Kidney epithelial cell (primary cell): ENCODE results near the gene USP17L17. TPM values are rescaled to one million over a fixed set of nuclear protein-coding genes. Genes with fewer than 3 reads are reported as not detected.
"Not testable (repeated sequence)": the region's sequence is repeated elsewhere in the genome, so short reads cannot be mapped to it uniquely, and the experiment has no call there.

Source experiments
- DNase-seq: peaks from one replicate; pipeline ENCODE4 v3.0.0-alpha.2; 2010; ENCODE audit warnings: low read depth
- H3K27me3 ChIP-seq: 2 replicates; pipeline ENCODE4 v1.6.0; 2011; ENCODE audit warnings: low read length; ENCODE audit not compliant: control insufficient read depth, insufficient read depth
- H3K36me3 ChIP-seq: 2 replicates; pipeline ENCODE4 v1.5.1; 2011; ENCODE audit warnings: low read length; ENCODE audit not compliant: control insufficient read depth, insufficient read depth
- H3K4me3 ChIP-seq: 2 replicates; pipeline ENCODE4 v1.5.1; 2011; ENCODE audit warnings: low read depth, mild to moderate bottlenecking, control low read depth, low read length
- total RNA-seq: library from RNA; depleted of rRNA; stranded (reverse); fragments of >200 nt; gene quantifications from 2 replicates; pipeline ENCODE4 v1.2.3, GENCODE V29; 2015

Gene USP17L17
- total RNA-seq, 1 donor from 2014 or later = not detected

GRCh38 chr4:9271719-9272118 lies 28.0 kb downstream of the USP17L17 start:
- not testable (repeated sequence) for H3K36me3 ChIP-seq, DNase-seq, H3K27me3 ChIP-seq, H3K4me3 ChIP-seq

Other genes with a start within 250 kb of the USP17L17 start
- not detected in 2 replicates for gene FAM90A26, start 73.5 kb upstream of the USP17L17 start, total RNA-seq
- not detected in 2 replicates for gene USP17L10, start 33.2 kb upstream of the USP17L17 start, total RNA-seq
- not detected in 2 replicates for gene USP17L11, start 28.5 kb upstream of the USP17L17 start, total RNA-seq
- gene USP17L12, start 23.7 kb upstream of the USP17L17 start, total RNA-seq = not detected in 2 replicates
- gene USP17L13, start 19.0 kb upstream of the USP17L17 start, total RNA-seq = not detected in 2 replicates
- not detected in 2 replicates for gene USP17L15, start 9.5 kb upstream of the USP17L17 start, total RNA-seq
- gene USP17L18, start 4.8 kb downstream of the USP17L17 start, total RNA-seq = not detected in 2 replicates
- not detected in 2 replicates for gene USP17L19, start 9.5 kb downstream of the USP17L17 start, total RNA-seq
- gene USP17L20, start 14.2 kb downstream of the USP17L17 start, total RNA-seq = not detected in 2 replicates
- not detected in 2 replicates for gene USP17L21, start 19.0 kb downstream of the USP17L17 start, total RNA-seq
- gene USP17L22, start 23.7 kb downstream of the USP17L17 start, total RNA-seq = not detected in 2 replicates
- gene USP17L24, start 81.3 kb downstream of the USP17L17 start, total RNA-seq = not detected in 2 replicates
- gene USP17L25, start 86.0 kb downstream of the USP17L17 start, total RNA-seq = not detected in 2 replicates
- not detected in 2 replicates for gene USP17L26, start 90.8 kb downstream of the USP17L17 start, total RNA-seq
- not detected in 2 replicates for gene USP17L5, start 95.5 kb downstream of the USP17L17 start, total RNA-seq
- gene USP17L27, start 100.3 kb downstream of the USP17L17 start, total RNA-seq = not detected in 2 replicates
- gene USP17L28, start 105.0 kb downstream of the USP17L17 start, total RNA-seq = not detected in 2 replicates
- gene USP17L29, start 109.8 kb downstream of the USP17L17 start, total RNA-seq = not detected in 2 replicates
- gene USP17L30, start 119.2 kb downstream of the USP17L17 start, total RNA-seq = not detected in 2 replicates
- gene DEFB131A, start 200.5 kb downstream of the USP17L17 start, total RNA-seq = not detected in 2 replicates